Measurements from ENCODE around the gene UNC13A. TPM values are rescaled to one million over a fixed set of nuclear protein-coding genes. Genes with fewer than 3 reads are reported as not detected.

UNC13A gene
- total and polyA plus RNA-seq, 2 of the 8 experiments (the other 6 are each of a cell fraction or from before 2014, with no cell fraction given), result 13.1 to 47.6 TPM

DNA sequence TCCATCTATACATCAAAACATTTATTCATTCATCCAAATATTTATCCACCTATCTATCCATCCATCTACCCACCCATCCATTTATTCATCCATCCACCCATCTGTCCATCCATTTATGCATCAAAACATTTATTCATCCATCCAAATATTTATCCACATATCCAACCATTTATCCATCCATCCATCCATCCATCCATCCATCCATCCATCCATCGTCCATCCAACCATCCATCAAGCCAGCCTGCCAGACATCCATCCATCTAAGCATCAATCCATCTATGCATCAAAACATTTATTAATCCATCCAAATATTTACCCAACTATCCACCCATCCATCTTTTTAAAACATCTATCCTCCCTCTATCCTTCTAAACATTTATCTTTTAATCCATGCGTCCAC is 62.2 kb downstream of the UNC13A start:
- Histone ChIP-seq H3K14ac (ENCODE audit: insufficient read length) (no peak overlapping the region), H2BK5ac (ENCODE audit: low read depth, low read length) (no peak overlapping the region), H3K9me3 (ENCODE audit: insufficient read depth in 2 of 2, low read depth in 1 of 2, low read length in 1 of 2) (no peaks in the 10 kb centered on the region; a peak in 1 of 4 replicates), H3K56ac (replicated peaks; ENCODE audit: insufficient read length, low read depth, low read length) (peak overlapping the region; percentile 84), H3K79me2 (ENCODE audit: control insufficient read depth in 1 of 2, insufficient read depth in 2 of 2, low read length in 2 of 2) (no peaks in the 10 kb centered on the region), H2AK5ac (ENCODE audit: low read depth, low read length) (no peak overlapping the region), H3K23ac (ENCODE audit: insufficient read length) (no peak overlapping the region), H3K18ac (ENCODE audit: extremely low read depth, low read length) (no peak overlapping the region), H2AFZ (ENCODE audit: low read length) (no peak overlapping the region), H3K79me1 (ENCODE audit: low read depth, low read length) (no peaks in the 10 kb centered on the region; the same call in 1 of the 2 replicates), H4K8ac (ENCODE audit: extremely low read depth, insufficient read depth, low read length) (no peak overlapping the region), H4K20me1 (replicated peaks in 1 of 2; ENCODE audit: control insufficient read depth in 1 of 2, insufficient read depth in 2 of 2, low read length in 2 of 2) (peaks cover 0 to 18% of the 10 kb centered on the region in 2 experiments), H3K4ac (replicated peaks; ENCODE audit: insufficient read length, low read depth, low read length) (no peak overlapping the region), H2BK15ac (ENCODE audit: low read length) (no peak overlapping the region), H3K4me2 (ENCODE audit: insufficient read depth in 1 of 2, low read depth in 2 of 2, low read length in 2 of 2) (no peak overlapping the region), H3K9ac (replicated peaks in 1 of 4; ENCODE audit: extremely low read depth in 1 of 4, low read depth in 3 of 4, low read length in 3 of 4) (no peak overlapping the region), H3K4me1 (replicated peaks in 1 of 4; ENCODE audit: control insufficient read depth in 3 of 4, insufficient read depth in 4 of 4, low read length in 3 of 4) (no peaks in the 10 kb centered on the region), H4K5ac (ENCODE audit: insufficient read length, low read depth, low read length) (no peak overlapping the region), H2BK120ac (replicated peaks; ENCODE audit: low read depth, low read length) (no peak overlapping the region), H2BK20ac (ENCODE audit: low read length) (no peak overlapping the region), H3K27ac (ENCODE audit: low read depth, low read length) (no peak overlapping the region), H3K23me2 (ENCODE audit: low read depth, low read length) (peaks cover 19% of the 10 kb centered on the region; the same call in 1 of the 2 replicates), H3K36me3 (ENCODE audit: control insufficient read depth in 2 of 4, insufficient read depth in 4 of 4, low read length in 3 of 4) (peaks cover 2 to 22% (median 15%) of the 10 kb centered on the region in 4 experiments; a peak in 7 of 8 replicates), H3K27me3 (replicated peaks in 1 of 4; ENCODE audit: control insufficient read depth in 3 of 4, extremely low read depth in 1 of 4, insufficient read depth in 3 of 4, low read length in 3 of 4) (no peaks in the 10 kb centered on the region), H4K91ac (replicated peaks; ENCODE audit: insufficient read length, low read length) (no peak overlapping the region), H2BK12ac (ENCODE audit: low read depth, low read length) (no peak overlapping the region), H3K4me3 (ENCODE audit: extremely low read depth in 1 of 4, insufficient read depth in 2 of 4, low read depth in 3 of 4, low read length in 4 of 4) (no peak overlapping the region)
- FAIRE-seq, result no peak
- DNase-seq (ENCODE audit: low read depth in 1 of 2, low spot score in 2 of 2), result no peak
- CTCF ChIA-PET (ENCODE audit: partially characterized antibody), result interaction anchor here (1.2 kb wide), 1 partner anchor 176 kb away, joined by 3 read pairs; no protein-coding TSS in a partner anchor
- WGBS, 2 experiments (ENCODE audit: extremely low coverage in 1 of 2, insufficient coverage in 1 of 2, insufficient read length in 1 of 2, insufficient replicate concordance in 2 of 2, low coverage in 1 of 2, low lambda C conversion rate in 2 of 2, missing lambda C conversion rate in 1 of 2), result 90 to 100% methylated on average over 1 to 2 of the region's 2 CpGs
- TF ChIP-seq KDM1A (IDR thresholded peaks at IDR 0.05; ENCODE audit: borderline replicate concordance, low read length), result no peak
- TF ChIP-seq HDAC6 (IDR thresholded peaks at IDR 0.05; ENCODE audit: low read depth, low read length), result no peak
- no peak for TF ChIP-seq POLR2AphosphoS5 (IDR thresholded peaks at IDR 0.05; ENCODE audit: low read depth, low read length)
- TF ChIP-seq, protein P1, sequence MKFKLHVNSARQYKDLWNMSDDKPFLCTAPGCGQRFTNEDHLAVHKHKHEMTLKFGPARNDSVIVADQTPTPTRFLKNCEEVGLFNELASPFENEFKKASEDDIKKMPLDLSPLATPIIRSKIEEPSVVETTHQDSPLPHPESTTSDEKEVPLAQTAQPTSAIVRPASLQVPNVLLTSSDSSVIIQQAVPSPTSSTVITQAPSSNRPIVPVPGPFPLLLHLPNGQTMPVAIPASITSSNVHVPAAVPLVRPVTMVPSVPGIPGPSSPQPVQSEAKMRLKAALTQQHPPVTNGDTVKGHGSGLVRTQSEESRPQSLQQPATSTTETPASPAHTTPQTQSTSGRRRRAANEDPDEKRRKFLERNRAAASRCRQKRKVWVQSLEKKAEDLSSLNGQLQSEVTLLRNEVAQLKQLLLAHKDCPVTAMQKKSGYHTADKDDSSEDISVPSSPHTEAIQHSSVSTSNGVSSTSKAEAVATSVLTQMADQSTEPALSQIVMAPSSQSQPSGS (IDR thresholded peaks at IDR 0.05; ENCODE audit: low read length), result no peak
- TF ChIP-seq, protein P2, sequence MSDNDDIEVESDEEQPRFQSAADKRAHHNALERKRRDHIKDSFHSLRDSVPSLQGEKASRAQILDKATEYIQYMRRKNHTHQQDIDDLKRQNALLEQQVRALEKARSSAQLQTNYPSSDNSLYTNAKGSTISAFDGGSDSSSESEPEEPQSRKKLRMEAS (IDR thresholded peaks at IDR 0.05), result no peak
- no peak for TF ChIP-seq RAD21 (IDR thresholded peaks at IDR 0.05 in 1 of 2, conservative IDR thresholded peaks at IDR 0.05 in 1 of 2; ENCODE audit: low read depth in 2 of 2, low read length in 2 of 2)
- TF ChIP-seq, protein P3, sequence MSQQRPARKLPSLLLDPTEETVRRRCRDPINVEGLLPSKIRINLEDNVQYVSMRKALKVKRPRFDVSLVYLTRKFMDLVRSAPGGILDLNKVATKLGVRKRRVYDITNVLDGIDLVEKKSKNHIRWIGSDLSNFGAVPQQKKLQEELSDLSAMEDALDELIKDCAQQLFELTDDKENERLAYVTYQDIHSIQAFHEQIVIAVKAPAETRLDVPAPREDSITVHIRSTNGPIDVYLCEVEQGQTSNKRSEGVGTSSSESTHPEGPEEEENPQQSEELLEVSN (IDR thresholded peaks at IDR 0.05), result no peak
- TF ChIP-seq TAF1 (IDR thresholded peaks at IDR 0.05; ENCODE audit: low read depth, low read length), result no peak
- no peak for TF ChIP-seq ZNF274 (IDR thresholded peaks at IDR 0.05; ENCODE audit: borderline replicate concordance, extremely low read depth, low read length)
- POLR2A ChIA-PET (ENCODE audit: partially characterized antibody), result no interaction called here
